Measurements from ENCODE around the gene TBC1D1.

The TBC1D1 gene

GRCh38 chr4:38135201-38135600, 244.3 kb downstream of the TBC1D1 start:
- Histone ChIP-seq H3K36me3 (ENCODE audit: insufficient read depth, low read length) (peaks cover 8% of the 10 kb centered on the region), H3K4me1 (ENCODE audit: insufficient read depth, low read length) (peaks cover 13% of the 10 kb centered on the region), H3K9ac (ENCODE audit: low read depth, low read length) (no peak overlapping the region), H3K9me3 (ENCODE audit: control insufficient read depth, insufficient read depth, low read length) (no peaks in the 10 kb centered on the region)

GRCh38 chr4:38136604-38137003, 245.7 kb downstream of the TBC1D1 start:
- peaks cover 4% of the 10 kb centered on the region; the same call in 1 of the 2 replicates for H3K4me1 ChIP-seq (ENCODE audit: insufficient read depth, low read length)
- no peak overlapping the region for H3K9ac ChIP-seq (ENCODE audit: low read depth, low read length)
- no peaks in the 10 kb centered on the region for H3K9me3 ChIP-seq (ENCODE audit: control insufficient read depth, insufficient read depth, low read length)
- H3K36me3 ChIP-seq (ENCODE audit: insufficient read depth, low read length): peaks cover 8% of the 10 kb centered on the region

GRCh38 chr4:38137080-38137479, 246.2 kb downstream of the TBC1D1 start:
- Histone ChIP-seq H3K36me3 (ENCODE audit: insufficient read depth, low read length) (peaks cover 8% of the 10 kb centered on the region), H3K4me1 (ENCODE audit: insufficient read depth, low read length) (no peaks in the 10 kb centered on the region), H3K9ac (ENCODE audit: low read depth, low read length) (no peak overlapping the region), H3K9me3 (ENCODE audit: control insufficient read depth, insufficient read depth, low read length) (no peaks in the 10 kb centered on the region)

DNA sequence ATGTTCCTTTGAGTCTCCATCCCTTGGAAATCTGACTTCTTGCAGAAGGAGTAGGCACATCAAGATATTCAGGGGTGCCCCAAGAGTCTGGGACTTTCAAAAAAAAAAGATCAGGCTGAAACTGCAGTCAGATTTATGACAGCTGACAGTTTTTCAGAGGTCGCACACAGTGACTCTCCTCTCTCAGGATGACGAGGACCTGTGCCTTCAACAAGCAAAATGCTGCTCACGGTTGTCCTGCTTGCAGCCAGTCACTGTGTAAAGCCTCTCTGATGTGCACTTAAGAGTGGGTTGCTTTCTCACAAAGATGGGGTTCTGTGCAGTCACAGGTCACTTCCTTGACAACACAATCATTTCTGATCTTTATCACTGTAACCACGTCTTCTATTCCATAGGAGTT, 247.5 kb downstream of the TBC1D1 start:
- Histone ChIP-seq H3K4me1 (ENCODE audit: insufficient read depth, low read length) (no peaks in the 10 kb centered on the region), H3K9ac (ENCODE audit: low read depth, low read length) (no peak overlapping the region), H3K36me3 (ENCODE audit: insufficient read depth, low read length) (peaks cover 8% of the 10 kb centered on the region), H3K9me3 (ENCODE audit: control insufficient read depth, insufficient read depth, low read length) (no peaks in the 10 kb centered on the region)

DNA sequence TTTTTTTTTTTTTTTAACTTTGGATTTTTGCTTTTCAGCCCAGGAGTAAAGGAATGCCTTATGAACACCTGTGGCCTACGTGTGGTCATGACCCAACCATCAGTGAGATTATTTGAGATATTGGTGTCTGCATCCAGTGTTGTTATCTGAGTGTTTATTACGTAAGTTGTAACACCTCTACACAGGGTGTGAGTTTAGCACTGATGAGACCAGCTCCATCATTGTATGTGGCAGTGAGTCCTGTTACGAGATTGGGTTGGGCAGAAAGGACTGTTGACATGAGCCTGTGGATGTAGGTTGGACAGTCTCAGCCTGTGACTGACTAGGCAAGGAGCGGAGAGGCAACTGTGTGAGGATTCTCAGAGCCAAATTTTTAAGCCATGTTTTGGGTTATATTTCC, 248.3 kb downstream of the TBC1D1 start:
- H3K9ac ChIP-seq (ENCODE audit: low read depth, low read length): no peak overlapping the region
- no peaks in the 10 kb centered on the region for H3K9me3 ChIP-seq (ENCODE audit: control insufficient read depth, insufficient read depth, low read length)
- peaks cover 8% of the 10 kb centered on the region for H3K36me3 ChIP-seq (ENCODE audit: insufficient read depth, low read length)
- H3K4me1 ChIP-seq (ENCODE audit: insufficient read depth, low read length): no peaks in the 10 kb centered on the region

DNA sequence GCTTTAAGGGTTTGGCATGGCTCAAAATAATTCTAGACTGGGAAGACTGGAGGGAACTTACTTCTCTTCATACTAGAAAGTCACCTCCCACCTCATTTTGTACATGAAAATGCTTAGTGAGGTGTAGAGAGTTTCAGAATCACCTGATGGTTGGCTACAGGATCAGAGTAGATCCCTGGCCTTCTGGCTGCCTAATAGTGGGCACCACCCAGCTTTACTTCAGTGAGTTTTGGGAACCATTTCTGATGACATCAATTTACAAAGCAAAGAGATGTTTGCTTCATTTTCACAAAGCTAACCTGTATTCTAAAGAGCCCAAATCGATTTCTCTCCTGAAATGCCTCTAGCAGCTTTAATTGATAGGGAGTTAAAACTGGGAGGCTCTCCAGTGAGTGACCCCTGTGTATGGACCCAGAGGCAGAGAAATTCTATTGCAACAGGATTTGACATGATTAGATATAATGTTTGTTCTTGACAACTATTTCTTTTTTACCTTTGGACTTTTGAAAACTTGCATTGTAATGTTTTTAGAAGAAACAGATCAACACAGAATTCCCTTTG, 249.8 kb downstream of the TBC1D1 start:
- peaks cover 3% of the 10 kb centered on the region; the same call in 1 of the 2 replicates for H3K36me3 ChIP-seq (ENCODE audit: insufficient read depth, low read length)
- no peak overlapping the region for H3K9ac ChIP-seq (ENCODE audit: low read depth, low read length)
- H3K9me3 ChIP-seq (ENCODE audit: control insufficient read depth, insufficient read depth, low read length): no peaks in the 10 kb centered on the region
- H3K4me1 ChIP-seq (ENCODE audit: insufficient read depth, low read length): no peaks in the 10 kb centered on the region

- Histone ChIP-seq H3K9ac (ENCODE audit: low read depth, low read length) (no peak overlapping the region), H3K4me1 (ENCODE audit: insufficient read depth, low read length) (no peaks in the 10 kb centered on the region), H3K36me3 (ENCODE audit: insufficient read depth, low read length) (no peaks in the 10 kb centered on the region), H3K9me3 (ENCODE audit: control insufficient read depth, insufficient read depth, low read length) (no peaks in the 10 kb centered on the region)
Measured at GRCh38 chr4:38141808-38142500, 251.1 kb downstream of the TBC1D1 start.

- Histone ChIP-seq H3K9ac (ENCODE audit: low read depth, low read length) (no peak overlapping the region), H3K4me1 (ENCODE audit: insufficient read depth, low read length) (no peaks in the 10 kb centered on the region), H3K36me3 (ENCODE audit: insufficient read depth, low read length) (no peaks in the 10 kb centered on the region), H3K9me3 (ENCODE audit: control insufficient read depth, insufficient read depth, low read length) (no peaks in the 10 kb centered on the region)
Measured at GRCh38 chr4:38144031-38144430, 253.1 kb downstream of the TBC1D1 start.

GRCh38 chr4:38145033-38145678, 254.3 kb downstream of the TBC1D1 start:
- Histone ChIP-seq H3K9me3 (ENCODE audit: control insufficient read depth, insufficient read depth, low read length) (no peaks in the 10 kb centered on the region), H3K4me1 (ENCODE audit: insufficient read depth, low read length) (no peaks in the 10 kb centered on the region), H3K9ac (ENCODE audit: low read depth, low read length) (no peak overlapping the region), H3K36me3 (ENCODE audit: insufficient read depth, low read length) (no peaks in the 10 kb centered on the region)

- Histone ChIP-seq H3K36me3 (ENCODE audit: insufficient read depth, low read length) (no peaks in the 10 kb centered on the region), H3K4me1 (ENCODE audit: insufficient read depth, low read length) (no peaks in the 10 kb centered on the region), H3K9me3 (ENCODE audit: control insufficient read depth, insufficient read depth, low read length) (no peaks in the 10 kb centered on the region), H3K9ac (ENCODE audit: low read depth, low read length) (no peak overlapping the region)
Measured at GRCh38 chr4:38145741-38146140, 254.9 kb downstream of the TBC1D1 start.

DNA sequence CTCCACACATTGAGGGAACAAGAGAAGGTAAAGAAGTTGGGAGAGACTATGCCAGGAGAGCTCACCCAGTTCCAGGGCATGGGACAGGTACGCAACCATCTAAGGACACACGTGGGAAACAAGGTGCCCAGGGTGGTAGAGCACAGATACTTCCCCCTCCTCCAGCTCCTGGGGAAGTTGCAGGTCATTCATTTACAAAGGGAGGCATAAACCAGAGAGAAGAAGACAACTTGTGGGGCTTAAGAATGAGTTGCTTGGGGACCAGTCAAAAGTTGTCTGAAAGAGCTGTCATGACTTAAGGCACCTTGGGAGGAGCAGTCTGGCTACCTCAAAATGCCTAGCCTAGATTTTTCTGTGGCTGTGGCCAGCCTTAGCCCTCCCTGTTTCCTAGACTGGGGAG, 255.5 kb downstream of the TBC1D1 start:
- Histone ChIP-seq H3K4me1 (ENCODE audit: insufficient read depth, low read length) (no peaks in the 10 kb centered on the region), H3K9me3 (ENCODE audit: control insufficient read depth, insufficient read depth, low read length) (no peaks in the 10 kb centered on the region), H3K9ac (ENCODE audit: low read depth, low read length) (no peak overlapping the region), H3K36me3 (ENCODE audit: insufficient read depth, low read length) (no peaks in the 10 kb centered on the region)

DNA sequence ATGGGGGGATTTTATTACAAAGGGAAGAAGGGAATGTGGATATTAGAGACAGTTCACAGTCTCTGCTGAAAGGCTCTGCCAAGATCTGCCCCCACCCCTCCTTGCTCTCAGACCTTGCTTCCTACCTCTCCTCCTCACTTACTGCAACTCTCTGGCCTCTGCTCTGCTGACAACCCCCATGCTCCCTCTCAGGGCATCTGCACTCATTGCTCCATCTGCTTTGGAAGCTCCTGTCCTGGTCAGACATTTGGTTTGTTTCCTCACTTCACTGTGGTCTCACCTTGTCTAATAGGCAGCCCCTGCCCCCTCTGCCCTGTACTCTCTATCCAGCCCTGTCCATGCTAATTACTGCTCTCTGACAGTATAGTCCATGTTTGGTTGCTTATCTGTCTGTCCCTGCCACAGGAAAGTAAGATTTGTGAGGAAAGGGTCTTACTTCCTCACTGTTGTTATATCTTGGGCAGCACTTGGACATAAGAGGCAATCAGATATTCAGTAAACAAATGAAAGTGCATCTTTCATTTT, 258.6 kb downstream of the TBC1D1 start:
- Histone ChIP-seq H3K9me3 (ENCODE audit: control insufficient read depth, insufficient read depth, low read length) (no peaks in the 10 kb centered on the region), H3K36me3 (ENCODE audit: insufficient read depth, low read length) (no peaks in the 10 kb centered on the region), H3K4me1 (ENCODE audit: insufficient read depth, low read length) (no peaks in the 10 kb centered on the region), H3K9ac (ENCODE audit: low read depth, low read length) (no peak overlapping the region)

GRCh38 chr4:38149997-38150671, 259.2 kb downstream of the TBC1D1 start:
- H3K36me3 ChIP-seq (ENCODE audit: insufficient read depth, low read length): no peaks in the 10 kb centered on the region
- no peaks in the 10 kb centered on the region for H3K4me1 ChIP-seq (ENCODE audit: insufficient read depth, low read length)

DNA sequence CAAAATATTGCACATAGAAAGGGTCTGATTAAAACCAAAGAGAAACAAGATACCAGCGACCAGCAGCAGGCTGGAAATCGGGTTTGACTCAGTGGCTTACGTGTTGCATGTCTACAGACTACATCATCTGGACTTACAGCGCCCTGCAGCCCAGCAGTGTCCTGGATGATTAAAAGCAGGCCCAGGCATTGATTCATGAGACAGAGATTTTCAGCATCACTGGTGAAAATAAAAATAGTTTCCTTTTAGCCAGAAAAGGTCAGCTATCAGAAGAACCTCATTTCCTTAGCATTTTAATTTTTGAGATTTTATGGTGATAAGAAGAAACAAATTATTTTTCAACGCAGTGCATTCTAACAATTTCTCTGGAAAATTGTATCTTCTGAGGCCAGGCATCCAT, 259.9 kb downstream of the TBC1D1 start:
- no peak overlapping the region for H3K9ac ChIP-seq (ENCODE audit: low read depth, low read length)
- H3K4me1 ChIP-seq (ENCODE audit: insufficient read depth, low read length): no peaks in the 10 kb centered on the region
- no peaks in the 10 kb centered on the region for H3K9me3 ChIP-seq (ENCODE audit: control insufficient read depth, insufficient read depth, low read length)
- H3K36me3 ChIP-seq (ENCODE audit: insufficient read depth, low read length): no peaks in the 10 kb centered on the region

More at GRCh38 chr4:38149997-38150671, 259.2 kb downstream of the TBC1D1 start:
- no peak overlapping the region for H3K9ac ChIP-seq (ENCODE audit: low read depth, low read length)
- no peaks in the 10 kb centered on the region for H3K9me3 ChIP-seq (ENCODE audit: control insufficient read depth, insufficient read depth, low read length)
